GM12872 (cell line): ENCODE results near the gene SGTA.

Experiments used
- TF ChIP-seq, protein P1 (sequence below): IDR thresholded peaks from 3 replicates; pipeline ENCODE4 v1.5.1; 2011; ENCODE audit warnings: low read depth, mild to moderate bottlenecking, low read length, moderate library complexity; ENCODE audit not compliant: insufficient read depth

SGTA gene

DNA sequence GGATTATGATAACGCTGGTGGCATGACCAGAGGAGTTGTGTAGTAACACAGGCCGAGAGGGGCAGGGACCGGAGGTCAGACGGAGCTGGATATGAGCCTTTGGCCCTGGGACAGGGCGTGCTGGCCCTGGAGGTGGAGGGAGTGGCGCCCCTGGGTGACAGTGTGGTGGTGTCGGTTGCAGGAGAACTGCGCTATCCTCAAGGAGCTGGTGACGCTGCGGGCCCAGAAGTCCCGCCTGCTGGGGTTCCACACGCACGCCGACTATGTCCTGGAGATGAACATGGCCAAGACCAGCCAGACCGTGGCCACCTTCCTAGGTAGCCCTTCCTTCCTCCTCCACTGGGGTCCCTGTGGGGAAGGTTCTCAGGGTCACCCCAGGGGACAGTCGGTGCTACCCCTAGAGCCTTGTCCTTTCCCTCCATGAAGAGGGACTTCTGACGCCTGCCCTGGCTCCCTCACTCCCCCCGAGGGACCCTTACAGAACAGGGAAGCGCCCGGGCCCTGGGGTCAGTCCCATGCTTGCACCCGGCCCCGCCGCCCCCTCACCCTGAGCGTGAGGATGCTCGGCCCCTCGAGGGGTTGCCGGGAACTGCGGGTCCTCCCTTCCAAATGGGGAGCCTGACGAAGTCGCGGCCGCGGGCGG lies 23.8 kb upstream of the SGTA start:
- TF ChIP-seq, protein P1, sequence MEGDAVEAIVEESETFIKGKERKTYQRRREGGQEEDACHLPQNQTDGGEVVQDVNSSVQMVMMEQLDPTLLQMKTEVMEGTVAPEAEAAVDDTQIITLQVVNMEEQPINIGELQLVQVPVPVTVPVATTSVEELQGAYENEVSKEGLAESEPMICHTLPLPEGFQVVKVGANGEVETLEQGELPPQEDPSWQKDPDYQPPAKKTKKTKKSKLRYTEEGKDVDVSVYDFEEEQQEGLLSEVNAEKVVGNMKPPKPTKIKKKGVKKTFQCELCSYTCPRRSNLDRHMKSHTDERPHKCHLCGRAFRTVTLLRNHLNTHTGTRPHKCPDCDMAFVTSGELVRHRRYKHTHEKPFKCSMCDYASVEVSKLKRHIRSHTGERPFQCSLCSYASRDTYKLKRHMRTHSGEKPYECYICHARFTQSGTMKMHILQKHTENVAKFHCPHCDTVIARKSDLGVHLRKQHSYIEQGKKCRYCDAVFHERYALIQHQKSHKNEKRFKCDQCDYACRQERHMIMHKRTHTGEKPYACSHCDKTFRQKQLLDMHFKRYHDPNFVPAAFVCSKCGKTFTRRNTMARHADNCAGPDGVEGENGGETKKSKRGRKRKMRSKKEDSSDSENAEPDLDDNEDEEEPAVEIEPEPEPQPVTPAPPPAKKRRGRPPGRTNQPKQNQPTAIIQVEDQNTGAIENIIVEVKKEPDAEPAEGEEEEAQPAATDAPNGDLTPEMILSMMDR = no peak

DNA sequence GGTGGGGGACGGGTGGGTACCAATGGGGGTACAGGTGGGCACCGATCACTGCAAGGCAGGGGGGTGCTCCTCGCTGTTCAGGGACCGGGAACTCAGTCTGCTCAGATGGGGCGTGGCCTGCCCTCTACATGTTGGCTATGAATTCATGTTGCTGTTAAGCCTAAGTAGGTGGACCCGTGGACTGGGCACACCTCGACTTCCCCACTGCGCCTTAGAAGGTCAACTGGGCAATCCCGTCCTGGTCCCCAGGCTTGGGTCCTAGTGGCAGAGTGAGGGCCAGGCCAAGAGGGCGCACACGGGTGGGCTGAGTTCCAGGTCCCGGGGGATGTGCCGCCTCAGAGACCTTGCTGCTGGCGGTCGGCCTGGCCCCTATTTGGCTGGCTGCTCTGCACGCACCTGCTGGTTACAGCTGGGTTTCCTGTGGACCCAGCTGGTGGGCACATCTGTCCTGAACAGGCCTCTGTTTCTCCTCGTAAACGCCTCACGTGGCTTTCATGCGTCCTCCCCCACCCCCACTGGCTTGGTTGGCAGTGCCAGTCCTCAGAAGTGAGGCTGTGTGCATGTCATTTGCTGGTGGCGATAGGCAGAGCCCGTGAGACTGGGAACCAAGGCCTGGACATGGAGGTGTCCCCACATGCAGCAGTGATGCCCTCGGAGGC lies 23.0 kb upstream of the SGTA start:
- TF ChIP-seq, protein P1 = no peak

DNA sequence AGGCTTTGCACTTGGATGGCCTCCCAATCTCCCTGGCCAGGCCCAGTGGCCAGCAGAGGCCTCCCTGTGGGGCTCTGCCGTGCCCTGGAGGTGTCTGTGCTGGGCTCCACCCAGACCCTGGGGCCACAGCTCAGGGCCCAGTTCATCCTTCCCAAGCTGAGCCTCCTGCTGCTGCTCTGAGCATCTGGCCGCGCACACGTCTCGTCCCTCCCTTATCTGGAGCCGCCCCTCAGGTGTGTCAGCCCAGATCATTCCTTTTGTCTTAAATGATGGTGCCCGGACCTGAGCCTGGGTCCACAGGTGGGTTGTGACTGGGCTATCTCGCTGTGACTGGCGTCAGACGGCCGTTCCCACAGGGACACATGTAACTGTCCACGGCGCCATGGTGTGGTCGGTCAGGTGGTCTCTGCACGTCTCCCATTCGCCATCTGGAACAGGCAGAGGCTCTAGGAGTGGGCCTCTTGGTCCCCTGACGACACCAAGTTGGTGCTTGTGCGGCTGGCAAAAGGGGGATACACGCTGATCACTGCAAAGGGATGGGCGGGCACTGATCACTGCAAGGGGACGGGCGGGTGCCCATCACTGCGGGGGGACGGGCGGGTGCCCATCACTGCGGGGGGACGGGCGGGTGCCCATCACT lies 22.3 kb upstream of the SGTA start:
- TF ChIP-seq, protein P1 = no peak

DNA sequence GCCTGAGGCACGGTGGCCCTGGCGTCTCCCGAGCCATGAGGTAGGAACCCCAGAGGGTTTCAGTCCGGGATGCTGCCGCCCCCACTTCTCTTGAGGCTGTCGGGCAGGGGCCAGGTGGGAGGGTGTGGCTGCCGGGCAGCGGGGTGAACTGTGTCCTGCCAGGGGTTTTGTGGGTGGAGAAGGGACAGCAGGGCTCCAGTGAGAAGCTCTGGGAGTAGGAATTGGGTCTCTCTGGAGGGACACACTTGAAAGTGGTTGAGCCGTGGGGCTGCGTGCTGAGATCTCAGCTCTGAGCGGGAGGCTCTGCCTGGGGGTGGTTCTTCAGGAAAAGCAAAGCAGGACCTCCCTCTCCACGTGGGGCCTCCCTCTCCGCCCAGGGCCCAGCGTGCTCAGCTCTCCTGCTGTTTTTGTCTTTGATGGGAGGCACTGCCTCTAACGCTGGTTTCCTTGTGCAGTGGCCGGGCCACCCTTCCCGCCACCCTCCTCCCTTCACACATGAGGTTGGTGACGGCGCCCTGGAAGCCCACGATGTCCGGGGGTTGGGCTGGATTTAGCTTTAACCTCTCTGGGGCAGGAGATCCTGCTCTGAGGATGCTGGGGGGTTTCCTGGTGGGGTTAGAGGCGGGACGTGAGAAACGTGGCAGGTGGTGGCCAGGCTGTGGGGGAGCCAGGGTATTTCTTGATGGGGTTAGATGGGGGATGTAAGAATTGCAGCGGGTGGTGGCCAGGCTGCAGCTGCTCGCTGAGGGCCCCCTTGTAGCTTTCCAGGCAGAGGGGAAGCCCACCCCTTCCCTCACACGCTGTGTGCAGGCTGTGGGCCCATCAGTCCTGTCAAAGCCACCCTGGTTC lies 21.3 kb upstream of the SGTA start:
- TF ChIP-seq, protein P1 = no peak

DNA sequence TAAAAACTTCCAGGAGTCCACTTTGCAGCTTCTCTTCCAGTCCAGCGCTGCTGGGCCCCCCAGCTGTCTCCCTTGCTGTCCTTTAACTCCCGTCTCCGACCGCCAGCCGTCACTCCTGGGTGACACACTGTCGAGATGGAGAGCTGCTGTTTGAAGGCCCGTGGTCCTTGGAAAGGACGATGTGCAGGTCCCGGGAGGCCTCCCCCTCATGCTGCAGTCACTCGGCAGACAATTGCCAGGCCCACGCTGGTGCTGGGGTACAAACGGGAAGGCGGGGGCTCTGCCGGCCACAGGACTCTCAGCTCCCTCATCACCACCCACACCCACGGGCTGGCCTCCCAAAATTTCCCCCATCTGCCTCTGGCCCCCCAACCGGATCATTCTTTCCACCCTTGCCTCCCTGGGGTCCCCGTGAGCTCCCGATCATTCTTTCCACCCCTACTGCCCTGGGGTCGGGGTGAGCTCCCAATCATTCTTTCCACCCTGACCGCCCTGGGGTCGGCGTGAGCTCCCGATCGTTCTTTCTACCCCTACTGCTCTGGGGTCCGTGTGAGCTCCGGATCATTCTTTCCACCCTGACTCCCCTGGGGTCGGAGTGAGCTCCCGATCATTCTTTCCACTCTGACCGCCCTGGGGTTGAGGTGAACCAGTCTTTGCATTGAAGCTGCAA lies 20.5 kb upstream of the SGTA start:
- TF ChIP-seq, protein P1 = no peak

DNA sequence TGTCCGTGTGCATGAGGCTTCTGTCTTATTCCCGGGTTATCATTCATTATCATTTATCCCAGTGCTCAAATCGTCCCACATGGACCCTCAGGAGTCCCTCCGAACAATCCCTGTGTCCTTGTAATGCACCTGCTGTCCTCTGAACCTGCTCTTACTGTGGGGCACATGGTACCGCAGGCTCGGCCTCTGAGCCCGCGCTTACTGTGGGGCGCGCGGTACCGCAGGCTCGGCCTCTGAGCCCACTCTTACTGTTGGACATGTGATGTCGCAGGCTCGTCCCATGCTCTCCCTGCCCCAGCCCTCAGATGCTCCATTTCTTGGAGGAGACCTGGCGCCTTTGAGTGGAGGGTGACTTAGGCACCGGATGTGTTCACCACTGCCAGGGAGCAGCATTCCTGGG lies 19.8 kb upstream of the SGTA start:
- TF ChIP-seq, protein P1 = no peak
